GM12891 (cell line): ENCODE results near the gene FRMD8.

ENCODE experiments used
- POLR2A ChIP-seq: IDR thresholded peaks from 2 replicates; pipeline ENCODE4 v1.6.1; 2011; ENCODE audit warnings: low read depth, low read length, control low read depth
- POLR2AphosphoS5 ChIP-seq: IDR thresholded peaks from 2 replicates; pipeline ENCODE4 v1.6.1; 2011; ENCODE audit warnings: low read depth, low read length, control low read depth

GRCh38 chr11:65446446-65447277, 60.2 kb downstream of the FRMD8 start:
- TF ChIP-seq POLR2A (no peak), POLR2AphosphoS5 (no peak)
